GM19239 (cell line): ENCODE measurements around the gene H2BK1.
A peak's percentile ranks its signal among the peaks of the same experiment; 100 is the strongest.

Experiments
- DNase-seq: peaks from one replicate; pipeline ENCODE4 v3.0.0; 2011; ENCODE audit warnings: low spot score; ENCODE audit not compliant: insufficient read length
- FAIRE-seq: peaks from 2 replicates; lab custom pipeline; 2011; peaks lifted over from hg19 to GRCh38; lab: Jason Lieb, UNC

The H2BK1 gene

DNA sequence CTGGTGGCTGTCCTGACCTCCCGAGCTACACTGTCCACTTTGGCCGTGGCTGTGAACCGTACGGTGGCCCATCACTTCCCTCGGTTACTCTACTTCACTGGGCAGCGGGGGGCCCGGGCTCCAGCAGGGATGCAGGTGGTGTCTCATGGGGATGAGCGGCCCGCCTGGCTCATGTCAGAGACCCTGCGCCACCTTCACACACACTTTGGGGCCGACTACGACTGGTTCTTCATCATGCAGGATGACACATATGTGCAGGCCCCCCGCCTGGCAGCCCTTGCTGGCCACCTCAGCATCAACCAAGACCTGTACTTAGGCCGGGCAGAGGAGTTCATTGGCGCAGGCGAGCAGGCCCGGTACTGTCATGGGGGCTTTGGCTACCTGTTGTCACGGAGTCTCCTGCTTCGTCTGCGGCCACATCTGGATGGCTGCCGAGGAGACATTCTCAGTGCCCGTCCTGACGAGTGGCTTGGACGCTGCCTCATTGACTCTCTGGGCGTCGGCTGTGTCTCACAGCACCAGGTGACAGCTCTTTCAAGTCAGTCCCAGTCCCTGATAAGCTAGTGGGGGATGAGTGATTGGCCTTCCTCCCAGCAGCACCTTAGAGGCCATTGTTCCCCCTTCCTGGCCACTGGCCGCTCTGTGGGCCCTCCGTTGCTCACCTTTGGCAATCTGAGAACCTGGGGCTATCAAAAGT is 25.0 kb upstream of the H2BK1 start:
- DNase-seq, result no peak
- FAIRE-seq, result no peak

- no peak for FAIRE-seq
- no peak for DNase-seq
Observed at GRCh38 chr7:151233804-151234203, 23.5 kb upstream of the H2BK1 start.

DNA sequence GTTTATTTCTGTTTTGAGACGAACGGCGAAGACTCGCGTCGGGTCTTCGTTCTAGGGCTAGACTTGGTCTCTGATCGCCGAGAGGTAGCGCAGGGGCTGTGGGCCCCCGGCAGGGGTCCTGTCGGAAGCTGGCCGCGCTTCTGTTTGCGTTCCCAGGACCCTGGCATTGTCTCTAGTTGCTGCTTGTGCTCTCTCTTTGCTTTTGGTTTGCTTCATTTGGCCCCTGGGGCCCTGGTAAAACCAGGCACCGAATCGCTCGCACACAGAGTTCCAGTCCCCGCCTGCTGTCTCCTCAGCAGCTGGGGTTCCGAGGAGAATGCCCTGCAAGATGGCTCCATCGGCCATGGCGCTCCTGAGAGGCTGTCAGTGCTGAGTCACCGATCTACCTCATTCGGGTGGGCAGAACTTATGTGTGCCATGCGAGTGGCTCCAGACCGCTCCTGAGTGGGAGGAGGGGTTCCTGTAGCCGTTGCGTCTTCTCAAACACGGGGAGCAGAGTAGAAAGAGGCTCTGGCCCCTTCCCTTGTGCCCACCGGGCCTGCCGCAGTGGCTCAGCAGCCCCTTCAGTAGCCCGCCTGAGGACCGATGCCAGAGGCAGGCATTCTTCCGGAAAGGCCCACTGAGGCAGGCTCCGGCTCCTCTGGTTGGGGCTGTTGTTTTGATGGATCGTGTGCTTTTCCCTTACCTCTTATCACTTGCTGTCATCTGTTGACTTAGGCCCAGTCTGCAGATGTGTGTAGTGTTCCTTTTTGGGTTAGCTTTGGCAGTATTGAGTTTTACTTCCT is 22.8 kb upstream of the H2BK1 start:
- DNase-seq, result no peak
- no peak for FAIRE-seq

DNA sequence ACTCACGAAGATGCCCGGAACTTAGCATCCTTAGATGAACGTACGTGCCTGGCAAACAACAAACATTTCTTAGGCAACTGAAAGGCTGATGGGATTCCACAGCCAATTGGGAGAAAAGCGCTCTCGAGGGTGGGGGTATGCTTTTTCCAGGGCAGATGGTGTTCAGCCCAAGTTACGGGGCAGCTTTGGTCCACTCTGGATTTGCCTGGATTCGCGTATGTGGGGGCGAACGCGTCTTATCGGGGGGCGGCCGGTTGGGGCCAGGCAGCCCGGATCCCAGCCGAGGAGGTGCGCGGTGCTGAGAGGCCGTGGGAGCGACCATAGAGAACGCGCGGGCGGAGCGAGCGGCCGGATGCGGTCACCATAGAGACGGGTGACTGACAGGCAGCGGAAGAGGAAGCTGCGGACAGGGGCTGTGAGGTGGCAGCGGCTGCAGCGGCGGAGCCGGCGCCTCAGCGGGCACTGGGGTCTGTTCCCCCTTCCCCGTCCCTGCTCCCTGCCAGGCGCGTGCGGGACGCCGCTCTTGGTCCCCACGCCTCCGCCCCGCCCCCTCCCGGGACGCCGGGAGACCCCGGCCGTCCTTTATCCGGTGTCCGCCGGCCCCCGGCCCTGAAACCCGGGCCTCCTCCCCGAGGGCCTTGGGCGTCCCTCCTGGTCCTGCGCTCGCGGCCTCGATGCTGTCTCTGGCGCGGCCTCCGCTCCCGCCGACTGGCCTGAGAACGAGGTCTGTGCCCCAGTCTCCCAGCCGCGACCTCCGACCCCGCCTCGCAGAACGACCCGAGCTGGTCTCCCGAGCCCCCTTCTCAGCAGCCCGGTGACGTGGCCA is 22.0 kb upstream of the H2BK1 start, which contains the start of gene CHPF2:
CHPF2 (plus strand) TSS at position 393 of the 826 bp plus-strand sequence. CDS start 1,529 bp downstream, outside the sequence.
- peak; percentile 68 for FAIRE-seq
- peak; percentile 96 for DNase-seq

- FAIRE-seq, result no peak
Observed at GRCh38 chr7:151231080-151231479, 20.8 kb upstream of the H2BK1 start.

GRCh38 chr7:151229249-151229648 is 19.0 kb upstream of the H2BK1 start:
- DNase-seq (no peak), FAIRE-seq (no peak)

More at GRCh38 chr7:151231080-151231479, 20.8 kb upstream of the H2BK1 start:
- DNase-seq, result no peak

- DNase-seq, result no peak
- no peak for FAIRE-seq
Observed at GRCh38 chr7:151228024-151228866, 18.0 kb upstream of the H2BK1 start.

- DNase-seq (peak; percentile 95), FAIRE-seq (peak; percentile 92)
Observed at GRCh38 chr7:151226875-151227782, 16.8 kb upstream of the H2BK1 start, which contains the start of gene ABCF2. TSS of gene ABCF2 (minus strand) at chr7:151227205. CDS start at chr7:151226458, 747 bp downstream.

DNA sequence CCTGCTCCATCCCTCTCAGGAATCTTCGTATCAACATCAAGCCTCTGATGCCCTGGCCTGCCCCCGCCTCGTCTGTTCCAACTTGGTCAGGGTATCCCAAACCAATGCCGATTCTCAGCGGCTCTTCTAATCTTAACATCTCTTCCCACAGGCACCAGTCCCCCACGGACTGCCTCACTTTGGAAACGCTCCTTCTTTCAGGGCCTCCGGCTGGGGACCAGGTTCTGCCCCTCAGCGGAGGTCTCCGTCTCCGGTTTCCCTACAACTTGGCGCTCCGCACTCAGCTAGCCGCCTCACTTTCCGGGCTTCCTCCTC is 16.2 kb upstream of the H2BK1 start:
- FAIRE-seq (no peak), DNase-seq (no peak)

- DNase-seq (no peak), FAIRE-seq (no peak)
Observed at GRCh38 chr7:151225948-151226510, 15.7 kb upstream of the H2BK1 start.

- no peak for FAIRE-seq
- no peak for DNase-seq
Observed at GRCh38 chr7:151223728-151224127, 13.4 kb upstream of the H2BK1 start.

DNA sequence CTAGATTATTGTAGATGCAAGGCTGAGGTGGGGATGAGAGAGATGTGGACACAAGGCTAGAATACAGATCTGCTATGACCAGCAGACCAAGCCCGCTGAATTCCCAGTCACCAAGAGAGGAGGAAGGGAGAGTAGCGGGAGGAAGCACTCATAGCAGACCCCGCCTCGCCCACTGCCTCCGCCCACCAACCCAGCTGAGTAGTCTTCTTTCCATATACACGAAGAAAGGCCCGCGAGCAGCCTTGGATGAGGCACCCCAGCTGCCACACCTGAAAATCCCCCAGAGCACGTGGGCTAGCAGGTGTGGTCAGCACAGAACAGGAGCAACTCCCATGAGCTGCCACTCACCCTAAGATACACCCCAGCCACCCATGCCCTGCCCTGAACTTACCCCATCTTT is 7.9 kb upstream of the H2BK1 start:
- FAIRE-seq (no peak), DNase-seq (no peak)

DNA sequence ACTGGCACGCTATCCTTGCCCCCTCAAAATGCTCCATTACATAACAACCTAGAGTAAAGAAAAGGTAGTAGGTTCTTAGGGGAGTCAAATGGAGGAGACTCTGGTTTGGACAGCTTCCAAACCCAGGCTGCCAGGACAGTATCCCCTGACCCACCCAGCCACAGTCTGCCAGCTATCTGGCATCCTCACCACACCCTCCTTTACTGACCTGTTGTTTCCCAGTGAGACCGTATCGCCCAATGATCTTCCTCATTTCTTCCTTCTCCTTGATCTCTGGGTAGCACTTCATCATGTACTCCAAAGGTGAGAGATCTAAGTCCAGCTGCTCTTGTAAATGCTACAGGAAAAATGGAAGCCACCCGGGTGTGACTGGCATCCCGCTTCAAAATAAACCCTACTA is 5.1 kb upstream of the H2BK1 start:
- FAIRE-seq, result no peak
- no peak for DNase-seq

- DNase-seq (no peak), FAIRE-seq (no peak)
Observed at GRCh38 chr7:151213826-151214225, 3.5 kb upstream of the H2BK1 start.

GRCh38 chr7:151212626-151213025 is 2.3 kb upstream of the H2BK1 start:
- FAIRE-seq (no peak), DNase-seq (no peak)

GRCh38 chr7:151211155-151211772 is 976 bp upstream of the H2BK1 start:
- DNase-seq, result no peak
- no peak for FAIRE-seq

- FAIRE-seq (no peak), DNase-seq (no peak)
Observed at GRCh38 chr7:151209588-151209987, 700 bp downstream of the H2BK1 start.

- FAIRE-seq, result no peak
- no peak for DNase-seq
Observed at GRCh38 chr7:151208253-151208862, 1.9 kb downstream of the H2BK1 start.
